ENCODE measurements around the gene SELENON.

GRCh38 chr1:25832336-25833037 is 32.5 kb downstream of the SELENON start:
- TF ChIP-seq RFX5 (IDR thresholded peaks at IDR 0.05; ENCODE audit: low read depth, low read length) (no peak), ZNF207 (IDR thresholded peaks at IDR 0.05; ENCODE audit: borderline replicate concordance) (no peak), POLR2A (IDR thresholded peaks at IDR 0.05; ENCODE audit: low read depth, low read length) (no peak), MXI1 (IDR thresholded peaks at IDR 0.05; ENCODE audit: low read depth, low read length) (no peak)

All from GM12878 (cell line).